ENCODE measurements around the gene ASAP2. TPM values are rescaled to one million over a fixed set of nuclear protein-coding genes. Genes with fewer than 3 reads are reported as not detected.

ASAP2 gene
- total and polyA plus RNA-seq, 9 of the 15 experiments (the other 6 are each of a cell fraction or from before 2014, with no cell fraction given), result 0.06 to 4.3 (median 3.1) TPM

DNA sequence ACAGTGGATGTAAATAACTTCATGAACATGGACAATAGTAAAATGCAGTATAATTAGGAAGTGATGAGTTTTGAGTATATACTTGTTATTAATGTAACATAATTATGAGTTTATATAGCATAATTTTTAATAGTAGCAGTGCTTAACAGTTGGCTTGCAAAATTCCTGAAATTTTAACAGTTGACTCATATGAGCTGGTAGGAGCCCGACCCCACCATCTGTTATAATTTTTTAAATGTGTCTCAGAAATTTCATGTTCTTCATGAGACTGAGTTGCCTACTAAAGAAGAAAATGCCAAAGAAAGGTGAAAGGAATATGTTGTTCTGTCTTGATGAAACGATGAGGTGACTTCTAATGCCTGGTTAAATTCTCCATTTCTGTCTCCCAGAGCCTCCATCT, 154.1 kb downstream of the ASAP2 start:
- no peaks in the 10 kb centered on the region for H3K9me1 ChIP-seq (ENCODE audit: control insufficient read depth, insufficient read depth, low read length)
- H3K4me1 ChIP-seq (replicated peaks in 1 of 2; ENCODE audit: control insufficient read depth in 2 of 2, insufficient read depth in 2 of 2, low read length in 2 of 2), result no peaks in the 10 kb centered on the region
- FAIRE-seq (no peak), DNase-seq (ENCODE audit: extremely low read depth in 1 of 4, low spot score in 3 of 4) (no peak), ATAC-seq (no peak)
- intact Hi-C loops (cut with micrococcal nuclease) (no loop called here), in situ Hi-C loops (cut with MboI) (no loop called here)
- H3K4me2 ChIP-seq (ENCODE audit: insufficient read depth, low read length), result no peak overlapping the region
- H3K36me3 ChIP-seq (ENCODE audit: control insufficient read depth, insufficient read depth, low read length), result no peaks in the 10 kb centered on the region
- no peak overlapping the region for H3K4me3 ChIP-seq
- no peak overlapping the region for H2AFZ ChIP-seq (ENCODE audit: low read depth, low read length)
- no peak overlapping the region for H3K9ac ChIP-seq (ENCODE audit: insufficient read depth in 1 of 2, low read depth in 2 of 2, low read length in 2 of 2)
- H3K9me3 ChIP-seq (replicated peaks; ENCODE audit: control insufficient read depth, insufficient read depth, low read depth, low read length), result no peaks in the 10 kb centered on the region
- TF ChIP-seq, protein P1, sequence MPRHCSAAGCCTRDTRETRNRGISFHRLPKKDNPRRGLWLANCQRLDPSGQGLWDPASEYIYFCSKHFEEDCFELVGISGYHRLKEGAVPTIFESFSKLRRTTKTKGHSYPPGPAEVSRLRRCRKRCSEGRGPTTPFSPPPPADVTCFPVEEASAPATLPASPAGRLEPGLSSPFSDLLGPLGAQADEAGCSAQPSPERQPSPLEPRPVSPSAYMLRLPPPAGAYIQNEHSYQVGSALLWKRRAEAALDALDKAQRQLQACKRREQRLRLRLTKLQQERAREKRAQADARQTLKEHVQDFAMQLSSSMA (CRISPR knock-in tag; IDR thresholded peaks at IDR 0.05), result no peak
- POLR2A ChIA-PET, result interaction anchor here (1.4 kb wide), 1 partner anchor 18 kb away, joined by 3 read pairs; no protein-coding TSS in a partner anchor
- 15% methylated on average over 2 of the region's 2 CpGs for WGBS (ENCODE audit: insufficient coverage, low coverage, missing lambda C conversion rate)
- no peak overlapping the region for H3K27ac ChIP-seq (ENCODE audit: extremely low read depth, low read depth, low read length)
- H3K27me3 ChIP-seq (ENCODE audit: control insufficient read depth in 2 of 2, insufficient read depth in 2 of 2, low read length in 2 of 2), result peaks cover 5 to 11% of the 10 kb centered on the region in 2 experiments; a peak in 4 of 5 replicates
- no TSS peak for BruUV-seq (replicated peaks)
- no peaks in the 10 kb centered on the region for H4K20me1 ChIP-seq (replicated peaks; ENCODE audit: control insufficient read depth, insufficient read depth, low read length)
- no peaks in the 10 kb centered on the region for H3K79me2 ChIP-seq (ENCODE audit: control insufficient read depth, insufficient read depth, low read length)
- CTCF ChIA-PET (ENCODE audit: low intra/inter-chr PET ratio), result no interaction called here

DNA sequence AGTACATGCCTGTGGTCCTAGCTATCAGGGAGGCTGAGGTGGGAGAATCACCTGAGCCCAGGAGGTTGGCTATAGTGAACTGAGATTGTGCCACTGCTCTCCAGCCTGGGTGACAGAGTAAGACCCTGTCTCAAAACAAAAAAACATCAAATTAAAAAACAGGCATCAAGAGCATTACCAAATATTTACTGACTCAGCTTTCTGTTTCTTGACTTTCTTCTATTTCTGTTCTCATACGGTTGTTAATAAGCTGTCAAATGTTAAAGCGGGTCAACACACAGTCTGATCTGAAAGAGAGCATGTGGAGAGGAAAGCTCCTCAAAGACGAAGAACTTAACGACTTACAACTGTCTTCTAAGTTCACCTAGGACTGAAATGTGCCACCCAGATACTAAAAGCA, 157.8 kb downstream of the ASAP2 start:
- ATAC-seq, result no peak
- Histone ChIP-seq H3K4me2 (ENCODE audit: insufficient read depth, low read length) (no peak overlapping the region), H2AFZ (ENCODE audit: low read depth, low read length) (no peak overlapping the region), H3K27ac (ENCODE audit: extremely low read depth, low read depth, low read length) (no peak overlapping the region), H3K79me2 (ENCODE audit: control insufficient read depth, insufficient read depth, low read length) (no peaks in the 10 kb centered on the region), H3K4me1 (replicated peaks in 1 of 2; ENCODE audit: control insufficient read depth in 2 of 2, insufficient read depth in 2 of 2, low read length in 2 of 2) (no peaks in the 10 kb centered on the region), H3K4me3 (no peak overlapping the region), H3K9me3 (replicated peaks; ENCODE audit: control insufficient read depth, insufficient read depth, low read depth, low read length) (no peaks in the 10 kb centered on the region), H3K9ac (ENCODE audit: insufficient read depth in 1 of 2, low read depth in 2 of 2, low read length in 2 of 2) (no peak overlapping the region), H3K36me3 (ENCODE audit: control insufficient read depth, insufficient read depth, low read length) (no peaks in the 10 kb centered on the region), H3K9me1 (ENCODE audit: control insufficient read depth, insufficient read depth, low read length) (no peaks in the 10 kb centered on the region), H4K20me1 (replicated peaks; ENCODE audit: control insufficient read depth, insufficient read depth, low read length) (no peaks in the 10 kb centered on the region), H3K27me3 (ENCODE audit: control insufficient read depth in 2 of 2, insufficient read depth in 2 of 2, low read length in 2 of 2) (peaks cover 0 to 15% of the 10 kb centered on the region in 2 experiments; a peak in 3 of 5 replicates)
- no peak for DNase-seq (ENCODE audit: extremely low read depth in 1 of 4, low spot score in 3 of 4)
- 21% methylated on average over 4 of the region's 4 CpGs for WGBS (ENCODE audit: insufficient coverage, low coverage, missing lambda C conversion rate)
- POLR2A ChIA-PET, result interaction anchor here (1.3 to 1.4 kb wide), 3 partner anchors 12 to 222 kb away, joined by 3 read pairs; no protein-coding TSS in a partner anchor
- peak; percentile 79 for TF ChIP-seq ZNF316 (IDR thresholded peaks at IDR 0.05)
- TF ChIP-seq MAFF (IDR thresholded peaks at IDR 0.05; ENCODE audit: low read length), result peak; percentile 8; the same call in 1 of the 2 replicates
- TF ChIP-seq, protein P2, sequence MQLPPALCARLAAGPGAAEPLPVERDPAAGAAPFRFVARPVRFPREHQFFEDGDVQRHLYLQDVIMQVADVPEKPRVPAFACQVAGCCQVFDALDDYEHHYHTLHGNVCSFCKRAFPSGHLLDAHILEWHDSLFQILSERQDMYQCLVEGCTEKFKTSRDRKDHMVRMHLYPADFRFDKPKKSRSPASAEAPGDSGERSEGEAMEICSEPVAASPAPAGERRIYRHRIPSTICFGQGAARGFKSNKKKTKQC (CRISPR knock-in tag; IDR thresholded peaks at IDR 0.05), result no peak
- TF ChIP-seq MAFG (tag; conservative IDR thresholded peaks at IDR 0.05), result peak; percentile 40; the same call in 1 of the 2 replicates
- TF ChIP-seq C11orf30 (IDR thresholded peaks at IDR 0.05; ENCODE audit: low read depth), result peak; percentile 64; the same call in 1 of the 2 replicates
- no TSS peak for BruUV-seq (replicated peaks)
- CTCF ChIA-PET (ENCODE audit: low intra/inter-chr PET ratio), result no interaction called here
- intact Hi-C loops (cut with micrococcal nuclease) (no loop called here), in situ Hi-C loops (cut with MboI) (no loop called here)
- peak; percentile 11 for FAIRE-seq
